ENCODE data around the gene DUSP22. TPM values are rescaled to one million over a fixed set of nuclear protein-coding genes. Genes with fewer than 3 reads are reported as not detected.
A peak's percentile ranks its signal among the peaks of the same experiment; 100 is the strongest.

Gene DUSP22
- total RNA-seq, 6 donors from 2014 or later = 49.9 to 108 (median 63.8) TPM

- no peaks in the 10 kb centered on the region for H3K4me1 ChIP-seq
- H3K27me3 ChIP-seq = no peaks in the 10 kb centered on the region
- no peak overlapping the region for H3K27ac ChIP-seq
- TF ChIP-seq EP300 (IDR thresholded peaks at IDR 0.05) (no peak), POLR2AphosphoS5 (IDR thresholded peaks at IDR 0.05) (no peak), POLR2A (IDR thresholded peaks at IDR 0.05) (no peak), CTCF (IDR thresholded peaks at IDR 0.05) (no peak)
- no peaks in the 10 kb centered on the region for H3K36me3 ChIP-seq
- peak in 1 of 2 donors; percentile 82 for DNase-seq
- ATAC-seq (ENCODE audit: low FRiP score in 2 of 2) = peak; percentile 0 to 2
- WGBS, 2 donors = 81 to 82% methylated on average over 20 of the region's 20 CpGs
- no peak overlapping the region for H3K4me3 ChIP-seq
- peaks cover 0 to 10% (median 0%) of the 10 kb centered on the region in 4 donors for H3K9me3 ChIP-seq
Measured at GRCh38 chr6:359261-360035, 67.2 kb downstream of the DUSP22 start.

- DNase-seq (no peak), ATAC-seq (ENCODE audit: low FRiP score in 2 of 2) (no peak)
- no peak overlapping the region for H3K27ac ChIP-seq
- no peak overlapping the region for H3K4me3 ChIP-seq
- H3K36me3 ChIP-seq = no peaks in the 10 kb centered on the region
- 85 to 87% methylated on average over 5 of the region's 5 CpGs for WGBS, 2 donors
- H3K4me1 ChIP-seq = no peaks in the 10 kb centered on the region
- peaks cover 0 to 10% (median 0%) of the 10 kb centered on the region in 4 donors for H3K9me3 ChIP-seq
- TF ChIP-seq EP300 (IDR thresholded peaks at IDR 0.05) (no peak), POLR2AphosphoS5 (IDR thresholded peaks at IDR 0.05) (no peak), CTCF (IDR thresholded peaks at IDR 0.05) (no peak), POLR2A (IDR thresholded peaks at IDR 0.05) (no peak)
- no peaks in the 10 kb centered on the region for H3K27me3 ChIP-seq
Measured at GRCh38 chr6:360349-360748, 68.1 kb downstream of the DUSP22 start.

GRCh38 chr6:360764-361373, 68.6 kb downstream of the DUSP22 start:
- Histone ChIP-seq H3K9me3 (peaks cover 0 to 10% (median 0%) of the 10 kb centered on the region in 4 donors), H3K27ac (no peak overlapping the region), H3K4me3 (no peak overlapping the region), H3K36me3 (no peaks in the 10 kb centered on the region), H3K27me3 (no peaks in the 10 kb centered on the region), H3K4me1 (no peaks in the 10 kb centered on the region)
- 73 to 81% methylated on average over 19 of the region's 19 CpGs for WGBS, 2 donors
- TF ChIP-seq POLR2AphosphoS5 (IDR thresholded peaks at IDR 0.05) (no peak), EP300 (IDR thresholded peaks at IDR 0.05) (no peak), CTCF (IDR thresholded peaks at IDR 0.05) (no peak), POLR2A (IDR thresholded peaks at IDR 0.05) (no peak)
- DNase-seq = peak in 1 of 2 donors; percentile 82
- ATAC-seq (ENCODE audit: low FRiP score in 2 of 2) = no peak

- TF ChIP-seq EP300 (IDR thresholded peaks at IDR 0.05) = no peak
- no peak for TF ChIP-seq POLR2AphosphoS5 (IDR thresholded peaks at IDR 0.05)
- no peak for TF ChIP-seq POLR2A (IDR thresholded peaks at IDR 0.05)
- no peak for TF ChIP-seq CTCF (IDR thresholded peaks at IDR 0.05)
- WGBS, 2 donors = 86 to 88% methylated on average over 16 of the region's 16 CpGs
- ATAC-seq (ENCODE audit: low FRiP score in 2 of 2) = no peak
Measured at GRCh38 chr6:361411-362132, 69.3 kb downstream of the DUSP22 start.

More at GRCh38 chr6:361411-362132, 69.3 kb downstream of the DUSP22 start:
- peaks cover 0 to 10% (median 0%) of the 10 kb centered on the region in 4 donors for H3K9me3 ChIP-seq
- H3K27ac ChIP-seq = no peak overlapping the region
- no peaks in the 10 kb centered on the region for H3K36me3 ChIP-seq
- no peaks in the 10 kb centered on the region for H3K4me1 ChIP-seq
- H3K4me3 ChIP-seq = no peak overlapping the region
- H3K27me3 ChIP-seq = no peaks in the 10 kb centered on the region
- no peak for DNase-seq

All from upper lobe of left lung (tissue), 6 donors.